Measurements from ENCODE around the gene BRMS1.

BRMS1 gene

GRCh38 chr11:66309475-66309874 is 35.4 kb downstream of the BRMS1 start:
- no peak for DNase-seq (ENCODE audit: low read depth)

DNA sequence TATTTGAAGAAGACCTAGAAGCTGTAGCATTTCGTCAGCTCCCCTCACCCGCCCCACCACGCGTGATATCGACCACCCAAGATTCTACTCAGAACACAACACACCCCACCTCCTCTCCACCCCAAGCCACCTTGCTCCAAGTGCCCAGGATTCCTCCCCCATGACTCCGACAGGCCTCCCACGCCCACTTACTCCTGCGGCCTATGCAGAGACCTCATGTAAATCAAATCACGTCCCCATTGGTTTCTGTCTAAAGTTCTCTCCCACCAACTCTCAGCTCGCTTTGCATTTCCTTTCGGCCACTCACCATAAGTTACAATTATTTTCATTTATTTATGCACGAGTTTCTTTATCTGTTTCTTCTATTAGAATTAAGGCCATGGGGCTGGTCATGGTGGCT is 42.2 kb downstream of the BRMS1 start:
- no peak for DNase-seq (ENCODE audit: low read depth)

GRCh38 chr11:66299186-66299585 is 45.7 kb downstream of the BRMS1 start:
- no peak for DNase-seq (ENCODE audit: low read depth)

DNA sequence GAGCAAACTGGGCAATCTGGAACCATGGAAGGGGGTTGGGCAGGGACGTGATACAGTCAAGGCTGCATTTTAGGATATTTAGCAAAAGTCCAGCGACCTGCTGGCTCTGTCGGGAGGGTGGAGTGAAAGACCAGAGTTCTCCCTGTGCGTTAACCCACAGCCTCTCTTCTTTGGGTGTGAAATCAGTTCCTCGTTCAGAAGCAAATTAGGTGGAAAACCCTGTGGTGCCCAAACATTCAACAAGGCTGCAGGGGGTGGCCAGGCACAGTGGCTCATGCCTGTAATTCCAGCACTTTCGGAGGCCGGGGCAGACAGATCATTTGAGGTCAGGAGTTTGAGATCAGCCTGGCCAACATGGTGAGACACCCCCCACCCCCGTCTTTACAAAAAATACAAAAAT is 47.3 kb downstream of the BRMS1 start:
- no peak for DNase-seq (ENCODE audit: low read depth)

GRCh38 chr11:66294626-66295620 is 50.0 kb downstream of the BRMS1 start:
- DNase-seq (ENCODE audit: low read depth): no peak

GRCh38 chr11:66293777-66294625 is 50.9 kb downstream of the BRMS1 start:
- DNase-seq (ENCODE audit: low read depth): no peak

- DNase-seq (ENCODE audit: low read depth): no peak
Measured at GRCh38 chr11:66293352-66293751, 51.6 kb downstream of the BRMS1 start.

GRCh38 chr11:66292543-66293332 is 52.2 kb downstream of the BRMS1 start:
- no peak for DNase-seq (ENCODE audit: low read depth)

DNA sequence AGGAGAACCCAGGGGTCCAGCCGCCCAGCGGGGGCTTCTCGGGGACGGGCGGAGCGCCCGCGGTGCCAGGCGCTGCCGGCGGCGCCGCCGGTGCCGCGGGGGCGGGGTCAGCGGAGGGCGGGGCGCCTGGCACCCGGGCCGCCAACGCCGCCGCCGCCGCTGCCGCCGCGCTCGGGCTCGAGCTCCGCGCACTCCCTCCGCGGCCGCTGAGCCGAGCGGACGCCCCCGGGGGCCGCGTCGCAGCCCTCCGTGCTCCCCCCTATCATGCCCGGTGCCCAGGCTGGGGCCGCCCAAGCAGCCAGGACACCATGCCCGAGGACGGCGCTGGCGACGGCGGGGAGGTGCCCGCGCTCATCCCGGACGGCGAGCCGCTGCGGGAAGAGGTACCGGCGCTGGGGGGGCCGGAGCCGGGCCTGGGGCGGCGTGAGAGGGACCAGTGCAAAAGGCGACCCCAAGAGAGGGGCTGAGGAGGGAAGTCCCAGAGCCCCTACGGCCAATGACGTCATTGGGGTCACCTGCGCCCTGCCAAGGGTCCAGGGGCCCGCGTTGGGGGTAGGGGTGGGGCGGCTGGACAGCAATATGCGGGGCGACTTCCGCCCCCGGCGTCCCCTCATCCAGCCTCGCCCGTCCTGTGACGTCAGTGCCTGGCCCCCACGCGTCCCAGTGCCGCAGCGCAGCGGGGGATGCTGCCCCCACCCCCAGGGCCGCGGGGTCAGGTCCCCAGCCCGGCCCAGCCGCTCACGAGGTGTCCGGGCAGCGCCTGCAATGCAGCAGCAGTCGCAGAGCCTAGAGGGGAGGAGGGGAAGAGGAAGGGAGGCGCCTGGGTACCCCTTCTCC is 53.0 kb downstream of the BRMS1 start, which contains the start of gene TMEM151A:
TMEM151A (plus strand) TSS at position 189 of the 837 bp plus-strand sequence; CDS start at position 309, 120 bp downstream.
- DNase-seq (ENCODE audit: low read depth): no peak

- no peak for DNase-seq (ENCODE audit: low read depth)
Measured at GRCh38 chr11:66291303-66291705, 53.6 kb downstream of the BRMS1 start.

DNA sequence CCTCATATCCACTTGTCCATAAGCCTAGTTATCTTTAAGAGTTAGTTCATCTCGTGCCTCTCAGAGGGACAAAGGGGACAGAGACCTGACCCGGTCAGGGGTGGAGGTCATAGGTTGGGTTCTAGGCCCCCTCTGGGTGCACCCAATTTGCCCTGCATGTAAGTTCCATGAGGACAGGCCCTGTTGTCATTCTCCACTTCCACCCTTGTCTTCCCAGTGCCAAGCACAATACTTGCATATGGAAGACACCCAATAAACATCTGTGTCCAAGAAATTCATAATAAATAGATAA is 54.6 kb downstream of the BRMS1 start:
- no peak for DNase-seq (ENCODE audit: low read depth)

DNA sequence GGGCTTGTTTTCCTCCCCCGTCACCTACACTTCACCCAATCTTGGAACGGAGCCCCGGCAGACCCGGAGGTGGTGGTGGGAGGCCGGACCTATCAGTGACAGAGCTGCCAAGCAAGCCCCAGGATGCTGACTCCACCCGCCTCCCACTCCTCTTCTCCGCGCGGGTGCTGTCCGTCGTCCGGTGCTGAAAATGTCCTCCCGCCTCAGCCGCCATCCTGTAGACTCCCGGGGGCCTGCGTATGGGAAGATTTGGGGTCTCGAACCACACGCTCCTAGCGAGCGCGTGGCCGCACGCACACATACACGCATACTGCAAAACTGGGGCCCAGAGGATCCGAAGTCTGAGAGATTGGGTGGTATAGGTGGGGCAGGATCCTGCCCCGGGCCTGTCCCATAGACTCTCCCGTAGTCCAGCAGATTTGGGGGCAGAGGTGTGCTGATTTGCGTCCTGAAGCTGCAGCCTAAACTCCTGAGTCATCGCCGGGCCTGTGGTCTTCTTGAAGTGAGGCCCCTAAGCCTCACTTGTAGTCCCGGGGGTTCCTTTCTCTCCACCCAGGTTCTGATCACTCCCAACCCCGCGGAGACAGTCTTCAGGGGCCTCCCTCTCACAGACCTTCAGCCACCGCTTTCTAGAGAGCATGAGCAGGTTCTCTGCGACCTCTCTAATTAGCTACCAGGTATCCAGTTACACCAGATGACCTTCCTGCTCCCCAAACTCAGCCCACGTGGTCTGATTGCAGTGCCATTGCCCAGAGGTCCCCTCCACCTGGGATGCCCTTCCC is 55.2 kb downstream of the BRMS1 start:
- DNase-seq (ENCODE audit: low read depth): no peak

- DNase-seq (ENCODE audit: low read depth): peak; percentile 99
Measured at GRCh38 chr11:66288671-66289547, 56.0 kb downstream of the BRMS1 start, which contains the start of gene YIF1A. Gene YIF1A, minus strand, starts transcription at chr11:66289143. Its CDS starts 158 bp downstream, at chr11:66288985.

GRCh38 chr11:66287889-66288670 is 56.8 kb downstream of the BRMS1 start:
- DNase-seq (ENCODE audit: low read depth): no peak
